Tibial nerve (tissue), 4 donors: ENCODE measurements around the gene WDSUB1. TPM values are rescaled to one million over a fixed set of nuclear protein-coding genes. Genes with fewer than 3 reads are reported as not detected.

Experiments
- DNase-seq, 2 donors: peaks; one replicate each; pipeline ENCODE4 v3.0.0-alpha.2; 2019; ENCODE audit warnings: low spot score in 2 of 2
- H3K27ac ChIP-seq, 4 donors: fragments of 200-600 bp; sonication (generic) in 3 of 4; one replicate each; pipeline ENCODE4 v1.5.1; 2017 to 2019; ENCODE audit warnings: mild to moderate bottlenecking in 1 of 4
- H3K27me3 ChIP-seq, 2 donors: fragments of 200-600 bp; sonication (generic) in 1 of 2; one replicate each; pipeline versions ENCODE4 v1.5.1 to v1.6.0; 2017 to 2019
- H3K36me3 ChIP-seq, 3 donors: fragments of 200-600 bp; sonication (generic); one replicate each; pipeline ENCODE4 v1.5.1; 2018 to 2019
- H3K4me1 ChIP-seq, 4 donors: fragments of 200-600 bp; sonication (generic) in 3 of 4; one replicate each; pipeline ENCODE4 v1.5.1; 2017 to 2019
- H3K4me3 ChIP-seq, 4 donors: fragments of 200-600 bp; sonication (generic) in 3 of 4; one replicate each; pipeline ENCODE4 v1.5.1; 2017 to 2019; ENCODE audit warnings: mild to moderate bottlenecking in 1 of 4, moderate library complexity in 1 of 4
- H3K9me3 ChIP-seq, 4 donors: fragments of 200-600 bp; sonication (generic) in 3 of 4; one replicate each; pipeline ENCODE4 v1.5.1; 2017 to 2019
- EP300 ChIP-seq, 2 donors: sonication (generic); formaldehyde crosslinking; IDR thresholded peaks; one replicate each; pipeline ENCODE4 v1.6.1; 2017; ENCODE audit warnings: antibody characterized with exemption in 2 of 2, mild to moderate bottlenecking in 1 of 2
- POLR2A ChIP-seq, 2 donors: fragments of 450-650 bp; IDR thresholded peaks; one replicate each; pipeline ENCODE4 v1.6.1; 2017; ENCODE audit warnings: antibody characterized with exemption in 2 of 2, mild to moderate bottlenecking in 2 of 2, moderate library complexity in 2 of 2
- WGBS, 2 donors: methylation state at CpG; one replicate each; pipeline ENCODE4 v1.1.5; 2018; 5-methylcytosine and 5-hydroxymethylcytosine counted together
- small RNA-seq: library from RNA; depleted of rRNA; stranded (forward); fragments of <200 nt; gene quantifications from one replicate; pipeline ENCODE3, GENCODE V24; 2016
- total RNA-seq, 4 donors: library from RNA; depleted of rRNA; stranded (reverse); fragments of >200 nt; gene quantifications; one replicate each; pipeline ENCODE4 v1.1.0, GENCODE V29; 2016
- TF ChIP-seq, protein P1 (sequence below), 5 experiments: fragments of 200-600 bp in 3 of 5; fragments of 450-650 bp in 2 of 5; sonication (generic) in 3 of 5; IDR thresholded peaks; one replicate each; pipeline ENCODE4 v1.5.1; 2016 to 2019; ENCODE audit warnings: antibody characterized with exemption in 5 of 5, mild to moderate bottlenecking in 3 of 5, moderate library complexity in 2 of 5

Gene WDSUB1
- total RNA-seq, 4 donors from 2014 or later: 4.3 to 7.0 (median 6.1) TPM

GRCh38 chr2:159188449-159188848 is 98.1 kb downstream of the WDSUB1 start:
- TF ChIP-seq EP300 (IDR thresholded peaks at IDR 0.05) (peak in 1 of 2 donors; percentile 8), POLR2A (IDR thresholded peaks at IDR 0.05) (no peak)
- TF ChIP-seq, protein P1, sequence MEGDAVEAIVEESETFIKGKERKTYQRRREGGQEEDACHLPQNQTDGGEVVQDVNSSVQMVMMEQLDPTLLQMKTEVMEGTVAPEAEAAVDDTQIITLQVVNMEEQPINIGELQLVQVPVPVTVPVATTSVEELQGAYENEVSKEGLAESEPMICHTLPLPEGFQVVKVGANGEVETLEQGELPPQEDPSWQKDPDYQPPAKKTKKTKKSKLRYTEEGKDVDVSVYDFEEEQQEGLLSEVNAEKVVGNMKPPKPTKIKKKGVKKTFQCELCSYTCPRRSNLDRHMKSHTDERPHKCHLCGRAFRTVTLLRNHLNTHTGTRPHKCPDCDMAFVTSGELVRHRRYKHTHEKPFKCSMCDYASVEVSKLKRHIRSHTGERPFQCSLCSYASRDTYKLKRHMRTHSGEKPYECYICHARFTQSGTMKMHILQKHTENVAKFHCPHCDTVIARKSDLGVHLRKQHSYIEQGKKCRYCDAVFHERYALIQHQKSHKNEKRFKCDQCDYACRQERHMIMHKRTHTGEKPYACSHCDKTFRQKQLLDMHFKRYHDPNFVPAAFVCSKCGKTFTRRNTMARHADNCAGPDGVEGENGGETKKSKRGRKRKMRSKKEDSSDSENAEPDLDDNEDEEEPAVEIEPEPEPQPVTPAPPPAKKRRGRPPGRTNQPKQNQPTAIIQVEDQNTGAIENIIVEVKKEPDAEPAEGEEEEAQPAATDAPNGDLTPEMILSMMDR (IDR thresholded peaks at IDR 0.05): no peak
- 76% methylated on average over 4 of the region's 4 CpGs for WGBS, 2 donors
- Histone ChIP-seq H3K9me3 (no peaks in the 10 kb centered on the region), H3K4me3 (no peak overlapping the region), H3K27ac (peak overlapping the region in 1 of 4 donors; percentile 11), H3K4me1 (no peaks in the 10 kb centered on the region), H3K36me3 (peaks cover 0 to 75% (median 2%) of the 10 kb centered on the region in 3 donors), H3K27me3 (no peaks in the 10 kb centered on the region)
- no peak for DNase-seq

DNA sequence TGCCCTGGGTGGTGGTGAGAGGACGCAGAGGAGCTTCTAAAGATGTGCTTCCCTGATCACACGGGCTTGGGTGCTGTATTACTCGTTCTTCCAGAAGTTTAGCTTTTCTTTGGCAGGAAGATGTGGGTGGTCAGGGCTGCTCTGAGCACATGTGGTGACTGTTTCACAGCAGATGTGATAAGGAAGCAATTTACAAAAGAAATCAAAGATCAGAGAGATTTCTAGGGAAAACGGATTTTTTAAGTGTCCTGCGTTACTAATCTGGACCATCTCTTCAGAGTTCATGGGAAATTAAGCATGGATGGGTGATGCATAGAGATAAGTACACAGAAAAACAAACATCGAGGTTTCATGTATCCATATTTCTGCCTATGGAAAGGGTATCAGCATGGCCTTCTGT is 99.4 kb downstream of the WDSUB1 start:
- Histone ChIP-seq H3K4me3 (no peak overlapping the region), H3K9me3 (no peaks in the 10 kb centered on the region), H3K27me3 (no peaks in the 10 kb centered on the region), H3K27ac (no peak overlapping the region), H3K36me3 (peaks cover 0 to 73% (median 2%) of the 10 kb centered on the region in 3 donors), H3K4me1 (no peaks in the 10 kb centered on the region)
- no peak for DNase-seq
- no peak for TF ChIP-seq POLR2A (IDR thresholded peaks at IDR 0.05)
- TF ChIP-seq, protein P1 (IDR thresholded peaks at IDR 0.05): no peak
- TF ChIP-seq EP300 (IDR thresholded peaks at IDR 0.05): no peak
- WGBS, 2 donors: 54 to 63% methylated on average over 6 of the region's 6 CpGs

DNA sequence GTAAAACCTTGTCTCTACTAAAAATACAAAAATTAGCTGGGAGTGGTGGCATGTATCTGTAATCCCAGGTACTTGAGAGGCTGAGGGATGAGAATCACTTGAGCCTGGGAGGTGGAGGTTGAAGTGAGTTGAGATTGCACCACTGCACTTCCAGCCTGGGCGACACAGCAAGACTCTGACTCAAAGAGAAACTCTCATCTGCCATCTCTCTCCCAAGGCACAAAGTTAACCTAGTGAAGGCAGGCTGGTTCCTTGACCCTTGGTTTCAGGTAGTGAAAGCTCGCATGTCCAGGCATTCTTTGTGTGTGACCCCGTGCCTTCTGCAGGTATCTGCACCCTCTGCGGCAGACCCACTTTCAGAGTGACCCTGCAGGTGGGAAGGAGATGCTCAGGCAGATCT is 100.0 kb downstream of the WDSUB1 start:
- Histone ChIP-seq H3K9me3 (no peaks in the 10 kb centered on the region), H3K4me1 (no peaks in the 10 kb centered on the region), H3K27ac (no peak overlapping the region), H3K27me3 (no peaks in the 10 kb centered on the region), H3K4me3 (no peak overlapping the region), H3K36me3 (peaks cover 0 to 76% (median 2%) of the 10 kb centered on the region in 3 donors)
- WGBS, 2 donors: 95 to 96% methylated on average over 2 to 4 of the region's 4 CpGs
- DNase-seq: no peak
- TF ChIP-seq, protein P1 (IDR thresholded peaks at IDR 0.05): no peak
- no peak for TF ChIP-seq POLR2A (IDR thresholded peaks at IDR 0.05)
- TF ChIP-seq EP300 (IDR thresholded peaks at IDR 0.05): no peak

Small RNAs within 50 kb of the gene (small RNA-seq; reads per million reads assigned to genes)
- not detected for gene MIR6888
